DMS79 (cell line): Measurements from ENCODE around the gene IL15RA.
"Not testable (repeated sequence)": the region's sequence is repeated elsewhere in the genome, so short reads cannot be mapped to it uniquely, and the experiment has no call there.

Experiments used
- DNase-seq: peaks from one replicate; lab custom pipeline; 2025; lab: John Stamatoyannopoulos, UW

The IL15RA gene

DNA sequence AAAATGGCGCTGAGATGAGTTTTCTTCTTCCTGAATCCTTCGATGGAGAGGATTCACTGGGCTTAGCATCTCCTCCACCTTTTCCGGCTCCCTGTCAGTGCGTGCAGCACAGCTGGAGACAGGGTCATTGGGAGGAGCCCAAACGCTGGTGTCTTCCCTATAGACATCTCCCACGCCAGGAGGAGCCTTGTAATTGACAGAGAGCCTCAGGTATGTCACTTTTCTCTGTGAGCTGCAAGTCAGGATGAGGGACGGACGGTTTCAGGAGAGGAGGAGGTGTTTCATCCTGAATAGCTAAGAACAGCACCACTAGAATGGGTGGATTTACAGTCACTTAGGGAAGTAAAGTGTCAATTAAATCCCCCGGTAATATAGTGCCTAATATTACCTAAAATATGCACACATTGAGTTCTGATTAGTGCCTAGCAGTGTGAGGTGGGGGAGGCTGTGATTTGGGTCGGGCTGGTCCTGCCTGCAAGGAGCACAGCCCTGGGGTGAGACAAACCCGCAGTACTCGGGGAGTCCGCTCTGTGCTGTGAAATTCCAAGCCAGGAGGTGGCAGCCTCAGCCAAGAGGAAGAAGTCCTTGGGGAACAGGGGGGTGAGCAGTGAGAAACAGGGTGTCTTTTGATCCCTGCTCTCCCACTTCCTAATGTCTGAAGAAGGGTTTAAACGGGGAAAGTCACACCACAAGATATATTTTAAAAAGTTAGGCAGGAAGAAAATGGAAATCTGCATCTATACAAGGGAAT lies 28.2 kb downstream of the IL15RA start:
- no peak for DNase-seq

DNA sequence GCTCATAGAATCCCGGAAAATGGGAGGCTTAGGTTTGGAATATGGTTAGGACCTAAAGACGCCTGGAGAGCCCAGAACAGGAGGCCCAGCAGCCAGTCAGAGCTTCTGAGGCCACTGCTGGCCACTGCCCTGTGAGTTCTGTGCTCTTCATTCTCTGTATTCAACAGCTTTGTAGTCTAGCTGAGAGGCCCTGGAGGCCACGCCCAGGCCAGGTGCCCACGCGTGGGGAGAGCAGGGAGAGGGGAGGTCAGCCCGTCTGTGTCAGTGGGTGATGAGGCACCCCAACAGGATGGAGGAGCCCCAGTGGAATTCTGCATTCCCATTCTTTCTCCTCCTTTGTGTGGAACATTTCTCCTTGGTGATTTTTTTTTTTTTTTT lies 29.1 kb downstream of the IL15RA start:
- no peak for DNase-seq

DNA sequence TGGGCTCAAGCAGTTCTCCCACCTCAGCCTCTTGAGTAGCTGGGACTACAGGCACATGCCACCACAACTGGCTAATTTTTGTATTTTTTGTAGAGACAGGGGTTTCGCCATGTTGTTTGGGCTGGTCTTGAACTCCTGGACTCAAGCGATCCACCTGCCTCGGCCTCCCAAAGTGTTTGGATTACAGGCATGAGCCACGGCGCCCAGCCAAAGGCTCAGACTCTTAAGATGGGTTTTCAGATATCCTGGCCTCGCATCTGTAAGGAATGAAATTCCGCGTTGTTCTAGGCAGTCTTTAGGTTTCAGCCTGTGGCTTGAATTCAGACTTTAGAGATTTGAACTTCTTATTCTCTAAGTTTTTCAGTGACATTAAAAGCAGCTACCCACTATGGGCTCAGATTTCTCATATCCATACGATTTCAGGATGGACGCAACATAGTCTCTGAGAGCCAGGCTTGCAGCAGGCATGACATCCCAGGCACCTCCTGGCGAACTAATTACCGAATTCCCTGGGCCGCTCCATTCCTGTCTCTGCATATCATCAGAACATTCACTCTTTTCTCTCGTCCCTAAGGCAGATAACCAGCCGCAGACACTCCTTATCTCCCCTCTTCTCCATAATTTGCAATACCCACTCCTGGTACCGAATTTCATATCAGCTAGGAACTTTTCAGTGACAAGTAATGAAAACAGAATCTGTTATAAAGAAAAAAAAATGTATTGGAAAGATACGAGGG lies 29.7 kb downstream of the IL15RA start:
- DNase-seq, result no peak

DNA sequence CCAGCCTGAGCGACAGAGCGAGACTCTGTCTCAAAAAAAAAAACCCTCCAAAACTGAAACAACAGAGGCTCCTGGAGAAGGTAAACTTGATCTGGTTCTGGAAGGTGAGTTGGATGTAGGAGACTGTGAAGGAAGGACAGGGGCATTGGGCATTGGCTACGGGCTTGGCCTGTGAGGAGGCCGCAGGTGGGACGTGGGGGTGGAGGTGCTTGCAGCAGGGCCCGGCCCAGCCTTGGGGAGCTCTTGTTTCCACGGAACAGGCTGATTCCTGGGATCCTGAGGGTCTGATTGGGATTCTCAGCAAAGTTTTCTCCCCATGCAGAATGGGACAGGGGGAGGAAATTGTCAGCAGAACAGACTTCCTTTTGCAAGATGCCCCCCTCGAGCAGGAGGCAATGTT lies 30.6 kb downstream of the IL15RA start:
- no peak for DNase-seq

DNA sequence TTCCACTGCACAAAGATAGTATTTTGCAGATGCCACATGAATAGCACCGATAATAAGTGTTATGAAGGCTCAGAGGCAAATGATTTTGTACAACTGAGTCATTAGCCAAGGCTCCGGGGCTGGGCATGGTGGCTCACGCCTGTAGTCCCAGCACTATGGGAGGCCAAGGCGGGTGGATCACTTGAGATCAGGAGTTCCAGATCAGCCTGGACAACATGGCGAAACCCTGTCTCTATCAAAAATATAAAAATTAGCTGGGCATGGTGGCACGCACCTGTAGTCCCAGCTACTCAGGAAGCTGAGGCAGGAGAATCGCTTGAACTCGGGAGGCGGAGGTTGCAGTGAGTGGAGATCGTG lies 30.9 kb downstream of the IL15RA start:
- not testable (repeated sequence) for DNase-seq

DNA sequence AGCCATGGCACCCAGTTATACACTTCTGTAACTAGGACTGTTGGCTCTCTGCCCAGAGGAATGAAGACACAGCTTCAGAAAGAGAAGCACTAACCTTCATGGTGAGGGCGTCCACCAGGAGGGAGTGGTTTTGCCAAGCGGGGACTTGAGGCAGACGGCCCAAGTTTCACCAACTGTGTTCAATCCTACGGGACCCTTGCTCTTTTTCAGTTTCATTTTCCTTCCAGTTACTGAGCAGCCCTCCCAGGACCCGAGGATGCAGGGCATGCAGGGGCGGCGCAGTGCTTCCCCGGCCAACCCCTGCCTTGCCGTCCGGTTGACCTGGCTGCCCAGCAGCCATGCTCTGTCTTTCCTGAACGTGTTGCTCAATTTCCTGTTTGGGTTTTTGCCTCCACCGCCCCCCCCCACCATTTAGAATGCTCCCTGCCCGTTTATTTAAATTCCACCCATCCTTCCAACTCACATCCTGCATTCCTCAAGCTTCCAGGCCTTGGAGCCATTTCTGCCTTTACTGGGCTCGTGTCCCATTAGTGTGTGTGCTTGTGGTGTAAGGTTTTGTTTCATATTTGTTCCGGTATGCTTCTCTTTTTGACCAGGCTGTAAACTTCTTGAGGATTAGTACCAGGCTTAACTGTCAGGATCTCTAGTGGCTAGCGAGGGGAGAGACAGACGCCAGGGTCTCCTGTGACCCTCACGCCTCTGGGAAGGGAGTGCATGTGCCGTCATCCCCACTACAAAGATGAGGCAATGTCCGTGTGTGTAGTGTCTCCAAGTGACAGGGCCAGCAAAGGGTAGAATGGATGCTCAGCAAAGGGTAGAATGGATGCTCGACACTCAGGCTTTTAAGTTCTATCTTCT lies 31.6 kb downstream of the IL15RA start:
- no peak for DNase-seq

DNA sequence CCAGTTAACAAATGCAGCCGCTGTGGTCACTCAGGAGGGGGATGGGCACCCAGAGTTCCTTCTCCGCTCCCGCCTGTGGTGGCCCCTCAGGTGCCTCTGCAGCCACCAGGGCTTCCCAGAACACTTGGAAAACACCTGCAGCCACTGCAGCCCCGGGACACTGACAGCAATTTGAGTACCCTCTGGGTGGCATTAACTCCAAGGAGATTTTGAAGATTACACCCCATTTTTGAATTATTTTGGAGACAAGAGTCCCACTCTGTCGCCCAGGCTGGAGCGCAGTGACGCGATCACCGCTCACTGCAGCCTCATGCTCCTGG lies 32.2 kb downstream of the IL15RA start:
- DNase-seq, result no peak

DNA sequence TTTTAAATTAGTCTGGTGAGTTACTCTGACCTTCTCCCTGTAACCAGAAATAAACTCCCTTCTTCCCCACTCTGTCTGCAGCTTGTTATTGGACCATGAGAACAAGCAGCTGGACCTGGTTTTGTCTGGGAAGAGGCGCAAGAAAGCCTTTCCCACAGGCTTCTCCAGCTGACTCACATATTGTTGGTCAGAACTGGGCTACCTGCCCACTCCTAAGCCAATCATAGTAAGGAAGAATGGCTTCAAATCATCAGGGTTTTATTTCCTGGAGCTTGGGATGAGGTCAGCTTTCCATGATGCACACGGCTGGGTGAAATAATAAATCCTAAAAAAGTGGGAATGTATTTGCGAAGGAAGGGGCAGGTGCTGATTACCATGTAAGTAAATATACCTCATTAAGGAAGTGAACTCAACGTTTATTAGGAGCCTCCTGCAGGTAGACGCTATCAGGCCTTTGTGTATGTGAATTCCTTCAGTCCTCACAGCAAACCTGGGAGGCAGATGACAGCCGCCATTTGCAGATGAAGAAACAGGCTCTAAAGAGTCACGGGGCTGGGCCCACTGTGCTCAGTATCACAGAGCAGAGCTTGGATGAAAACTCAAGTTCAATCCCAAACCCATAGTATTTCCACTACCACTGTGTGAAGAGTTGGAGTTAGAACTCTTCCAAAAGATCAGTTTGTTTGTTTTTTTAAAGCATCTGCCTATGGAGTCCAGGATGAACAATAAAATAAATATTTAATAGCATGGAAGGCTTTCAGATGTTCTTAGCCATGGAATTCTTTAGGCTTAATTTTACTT lies 32.8 kb downstream of the IL15RA start:
- DNase-seq, result no peak

DNA sequence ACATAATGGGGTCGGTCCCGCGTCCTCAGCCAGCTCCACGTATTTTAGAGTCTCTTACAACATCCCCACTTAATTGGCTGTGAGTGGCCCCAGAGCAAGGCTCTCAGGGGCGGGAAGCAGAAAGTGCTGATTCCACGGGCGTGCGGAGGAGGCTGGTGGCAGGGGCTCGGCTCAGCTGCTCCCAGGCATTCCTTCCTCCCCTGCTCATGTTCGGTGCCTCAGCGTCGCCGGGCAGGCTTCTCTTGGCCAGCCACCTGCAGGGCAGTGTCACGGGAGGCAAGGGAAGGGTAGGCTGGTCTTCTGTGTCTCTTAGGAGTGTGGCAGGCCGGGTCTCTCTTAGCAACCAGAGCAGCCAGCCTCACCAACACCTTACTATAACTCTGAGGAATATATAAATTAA lies 33.8 kb downstream of the IL15RA start:
- DNase-seq, result no peak

DNA sequence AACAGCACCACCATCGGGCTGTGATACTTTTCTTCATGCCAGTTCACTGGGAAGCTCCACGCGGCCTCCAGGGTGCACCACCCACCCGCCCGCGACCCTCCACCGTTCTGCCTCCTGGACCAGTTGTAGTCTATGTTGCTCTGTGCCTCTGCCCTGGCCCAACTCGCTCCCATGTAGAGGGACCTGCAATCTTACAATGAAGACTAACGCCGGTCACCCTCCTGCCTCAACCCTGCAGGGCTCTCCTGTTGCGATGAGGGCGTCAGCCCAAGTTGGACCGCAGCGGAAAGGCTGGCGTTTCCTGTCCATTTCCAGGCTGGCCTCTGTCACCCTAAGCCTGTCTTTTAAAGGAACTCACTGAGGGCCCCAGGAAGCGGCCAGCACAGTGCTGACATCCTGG lies 34.9 kb downstream of the IL15RA start:
- DNase-seq, result no peak

DNA sequence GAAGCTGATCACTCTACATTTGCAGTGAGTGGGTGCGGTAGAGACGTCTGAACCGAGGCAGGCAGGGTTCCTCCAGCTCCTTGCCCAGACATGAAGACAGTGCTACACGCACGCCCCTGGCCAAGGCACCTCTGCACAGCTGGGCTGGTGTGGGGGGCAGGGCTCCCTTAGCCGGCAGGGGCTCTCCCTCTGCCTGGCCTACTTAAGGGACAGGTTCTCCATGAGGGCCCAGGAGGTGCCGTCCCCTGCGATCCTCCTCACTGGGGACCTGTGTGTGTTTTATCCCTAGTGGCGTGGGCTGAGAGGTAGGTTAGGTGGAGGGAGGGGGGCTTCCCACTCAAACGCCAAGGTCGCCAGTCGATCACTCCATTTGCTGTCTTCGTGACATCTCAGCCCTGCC lies 35.3 kb downstream of the IL15RA start:
- DNase-seq, result no peak

DNA sequence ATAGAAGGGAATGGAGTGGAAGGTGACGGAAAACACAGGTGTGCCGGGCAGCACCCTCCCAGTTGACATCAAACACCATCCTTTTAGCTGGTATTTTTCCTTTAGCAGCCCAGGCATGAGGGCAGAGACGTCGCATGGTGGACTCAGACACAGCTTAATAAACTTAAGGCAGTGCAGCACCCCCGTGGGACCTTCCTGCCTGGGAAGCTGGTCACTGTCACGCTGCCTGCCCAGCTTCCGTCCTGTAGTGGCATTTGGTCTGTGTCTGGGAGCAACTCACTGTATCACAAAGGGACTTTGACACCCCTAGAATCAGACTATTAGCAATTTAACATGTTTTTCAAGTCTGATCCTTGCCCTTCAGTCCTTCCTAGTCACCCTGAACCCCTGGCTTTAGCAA lies 35.8 kb downstream of the IL15RA start:
- DNase-seq, result no peak

DNA sequence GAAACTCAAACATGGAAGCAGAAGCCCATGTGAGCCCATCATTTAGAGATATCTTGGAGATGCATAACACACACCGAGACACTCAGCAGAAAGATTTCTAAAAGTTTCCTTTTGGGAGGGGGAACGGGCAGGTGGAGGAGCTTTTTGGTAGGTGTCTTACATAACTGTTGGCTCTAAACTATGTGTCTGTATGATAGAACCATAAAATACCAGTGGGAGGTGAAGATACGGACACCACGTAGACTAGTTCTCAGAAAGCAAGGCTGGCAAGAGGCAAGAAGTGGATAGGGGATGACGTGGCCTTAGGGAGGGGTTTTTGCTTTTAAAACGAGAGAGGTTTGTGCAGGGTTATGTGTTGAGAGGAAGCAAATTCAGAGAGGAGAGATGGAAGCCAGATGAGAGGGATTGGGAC lies 36.5 kb downstream of the IL15RA start:
- DNase-seq, result no peak

DNA sequence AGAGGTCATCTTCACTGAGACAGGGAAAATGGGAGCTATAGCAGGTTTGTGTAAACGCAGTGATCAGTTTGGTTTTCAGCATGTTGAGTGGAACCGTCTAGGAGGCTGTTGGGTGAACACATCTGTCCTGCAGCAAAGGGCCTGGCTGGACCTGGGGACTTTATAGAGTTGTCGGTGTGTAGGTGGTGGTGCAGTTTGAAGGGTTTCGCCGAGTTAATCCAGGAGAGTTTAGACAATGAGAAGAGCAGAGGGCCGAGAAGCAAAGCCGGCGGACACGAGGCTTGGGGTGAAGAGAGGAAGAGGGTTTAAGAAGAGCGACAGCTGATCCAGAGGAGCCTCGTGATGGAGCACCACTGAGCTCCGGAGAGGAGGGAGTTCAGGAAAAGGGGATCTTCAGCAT lies 39.1 kb downstream of the IL15RA start:
- no peak for DNase-seq

DNA sequence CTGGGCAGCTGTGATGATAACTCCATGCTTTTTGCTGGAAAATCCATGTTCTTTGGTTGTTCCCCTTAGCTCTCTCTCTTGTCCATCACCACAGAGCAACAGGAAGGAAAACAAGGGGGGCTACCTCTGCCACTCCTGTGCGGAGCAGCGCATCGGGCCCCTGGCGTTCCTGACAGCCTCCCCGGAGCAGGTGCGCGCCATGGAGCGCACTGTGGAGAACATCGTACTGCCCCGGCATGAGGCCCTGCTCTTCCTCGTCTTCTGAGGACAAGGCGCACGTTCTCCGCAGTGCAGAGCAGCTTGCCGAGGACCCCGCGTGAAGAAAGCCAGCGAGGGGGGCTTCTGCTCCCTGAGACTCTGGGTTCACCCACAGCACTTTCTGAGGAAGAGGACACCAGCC lies 40.3 kb downstream of the IL15RA start:
- no peak for DNase-seq

DNA sequence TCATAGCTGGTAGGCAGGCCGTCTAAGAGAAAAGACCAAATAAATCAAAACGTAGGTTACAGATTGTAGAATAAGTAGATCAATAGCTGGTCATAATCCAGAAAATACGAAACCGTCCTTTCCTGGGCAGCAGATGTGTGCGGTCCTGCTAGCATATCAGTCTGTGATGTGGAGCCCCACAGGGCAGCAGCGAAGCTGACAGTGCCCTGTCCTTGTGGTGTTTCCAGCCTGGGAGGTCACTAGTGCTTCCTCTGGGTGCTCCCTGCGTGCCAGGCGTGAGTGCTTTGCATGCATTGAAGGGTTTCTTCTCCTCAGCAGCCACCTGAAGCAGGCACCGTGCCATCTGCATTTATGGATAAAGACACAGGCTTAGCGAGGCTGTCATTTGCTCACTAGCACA lies 41.7 kb downstream of the IL15RA start:
- no peak for DNase-seq

DNA sequence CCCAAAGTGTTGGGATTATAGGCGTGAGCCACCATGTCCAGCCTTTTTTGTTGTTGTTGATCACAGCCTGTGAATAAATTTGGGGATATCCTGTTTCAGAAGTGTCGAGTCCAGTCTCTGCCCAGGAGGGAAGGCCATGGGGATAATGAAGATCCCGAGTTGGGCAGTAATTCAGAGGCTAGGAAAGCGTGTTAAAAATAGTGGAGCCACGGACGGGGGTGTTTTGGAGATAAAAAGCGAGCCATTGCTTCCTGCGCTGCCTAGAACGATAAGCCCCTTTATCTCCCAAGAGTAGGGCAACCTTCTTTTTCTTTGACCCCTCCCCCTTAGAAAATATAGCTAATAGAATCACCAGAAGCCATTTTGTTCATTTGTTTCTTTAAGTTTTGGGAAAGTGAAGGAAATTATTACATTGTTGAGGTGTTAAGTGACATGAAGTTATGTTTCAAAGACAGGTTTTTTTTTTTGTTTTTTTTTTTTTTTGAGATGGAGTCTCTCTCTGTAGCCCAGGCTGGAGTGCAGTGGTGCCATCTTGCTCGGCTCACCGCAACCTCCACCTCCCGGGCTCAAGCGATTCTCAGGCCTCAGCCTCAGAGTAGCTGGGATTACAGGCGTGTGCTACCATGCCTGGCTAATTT lies 43.3 kb downstream of the IL15RA start:
- no peak for DNase-seq

DNA sequence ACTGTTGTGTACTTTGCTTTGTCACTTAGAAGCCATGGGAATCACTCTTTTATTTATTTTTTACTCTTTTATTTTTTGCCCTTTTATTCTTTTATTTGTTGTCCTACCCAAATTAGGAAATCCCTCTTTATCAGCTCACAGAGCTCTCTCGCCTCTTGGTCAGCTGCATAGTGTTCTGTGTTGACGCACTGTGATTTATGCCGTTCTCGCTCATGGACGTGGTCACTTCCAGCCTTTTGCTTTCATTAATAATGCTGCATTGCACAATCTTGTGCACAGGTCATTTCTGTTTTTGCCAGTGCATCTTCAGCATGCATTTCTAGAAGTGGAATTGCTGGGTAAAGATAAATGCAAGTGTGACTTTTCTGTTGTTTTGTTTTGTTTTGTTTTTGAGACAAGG lies 45.0 kb downstream of the IL15RA start:
- no peak for DNase-seq

DNA sequence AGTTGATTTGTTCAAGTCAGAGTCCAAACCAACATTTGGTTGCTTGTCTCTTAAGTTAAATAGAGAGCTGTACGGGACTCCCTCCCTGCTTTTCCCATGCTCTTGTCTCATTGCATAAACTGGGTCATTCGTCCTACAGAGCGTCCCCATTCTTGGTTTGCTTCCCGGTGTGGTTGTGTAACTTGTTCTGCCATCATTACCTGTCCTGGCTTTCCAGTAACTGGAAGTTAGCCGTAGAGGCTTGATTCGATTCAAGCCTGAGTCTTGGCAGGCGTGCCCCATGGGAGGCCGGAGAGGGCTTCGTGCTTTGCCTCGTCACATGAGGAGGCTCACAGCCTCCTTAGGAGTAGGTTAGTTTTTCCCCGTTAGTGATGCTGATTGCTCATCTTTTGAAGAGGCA lies 47.1 kb downstream of the IL15RA start:
- DNase-seq, result no peak

DNA sequence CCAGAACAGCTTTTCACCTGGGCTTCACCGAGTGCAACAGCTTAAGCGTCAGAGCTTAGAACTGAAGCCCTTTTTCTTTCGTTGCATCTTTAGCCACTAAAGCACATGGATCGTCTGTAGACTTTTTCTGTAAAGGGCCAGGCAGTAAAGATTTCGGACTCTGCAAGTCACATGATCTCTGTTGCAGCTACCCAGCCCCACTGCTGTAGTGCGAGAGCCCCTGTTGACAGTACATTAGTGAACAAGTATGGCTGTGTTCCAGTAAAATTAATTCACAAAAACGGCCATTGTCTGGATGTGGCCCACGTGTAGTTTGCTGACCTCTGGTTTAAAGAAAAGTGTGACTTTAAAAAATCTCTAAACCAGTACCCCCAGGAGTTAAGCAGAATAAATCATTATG lies 47.9 kb downstream of the IL15RA start:
- DNase-seq, result no peak

DNA sequence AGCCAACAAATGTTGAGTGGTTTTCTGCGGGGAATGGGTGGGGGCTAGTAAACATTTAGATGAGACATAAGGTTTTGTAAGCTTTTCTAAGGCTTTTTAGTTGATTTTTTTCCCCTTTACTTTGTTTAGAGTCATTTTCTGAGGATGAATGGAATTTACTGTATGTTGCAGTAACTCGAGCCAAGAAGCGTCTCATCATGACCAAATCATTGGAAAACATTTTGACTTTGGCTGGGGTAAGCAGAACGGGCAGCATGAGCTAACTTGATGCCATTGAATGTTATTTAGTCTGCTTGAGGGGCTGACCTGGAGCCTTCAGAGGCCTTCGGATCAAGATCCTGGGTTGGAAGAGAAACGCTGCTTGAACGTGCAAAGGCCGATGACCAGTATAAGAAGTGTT lies 50.0 kb downstream of the IL15RA start:
- no peak for DNase-seq

DNA sequence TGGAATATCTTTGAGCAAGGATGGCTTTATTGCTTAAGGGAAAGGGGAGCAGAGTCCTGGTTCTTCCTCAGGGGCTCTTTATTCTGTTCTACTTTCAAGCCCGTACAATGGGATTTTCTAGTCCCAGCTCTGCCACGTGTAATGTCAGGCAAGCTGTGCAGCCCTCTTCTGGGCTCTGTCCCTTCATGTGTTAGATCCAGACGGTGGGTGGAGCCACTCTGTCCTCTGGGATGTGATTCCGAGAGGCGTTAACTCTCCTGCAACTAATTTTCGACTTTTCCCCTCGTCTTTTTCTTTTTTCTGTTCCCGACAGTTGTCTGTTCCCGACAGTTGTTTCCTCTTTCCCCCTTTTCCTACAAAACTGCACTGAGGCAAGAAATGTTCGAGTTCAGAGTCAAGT lies 52.5 kb downstream of the IL15RA start:
- no peak for DNase-seq
